Keratinocyte (primary cell): ENCODE data around the gene MBIP. TPM values are rescaled to one million over a fixed set of nuclear protein-coding genes. Genes with fewer than 3 reads are reported as not detected.

ENCODE experiments used
- DNase-seq: peaks from one replicate; pipeline ENCODE4 v3.0.0-alpha.2; 2011; ENCODE audit warnings: low read depth, missing footprints, low spot score
- FAIRE-seq: peaks from 2 replicates; lab custom pipeline; 2011; peaks lifted over from hg19 to GRCh38; lab: Jason Lieb, UNC
- H2AFZ ChIP-seq: 2 replicates; pipeline ENCODE4 v1.6.0; 2012; ENCODE audit warnings: low read length, control low read depth, inconsistent platforms; ENCODE audit not compliant: control insufficient read depth
- H3K27ac ChIP-seq: 2 replicates; pipeline ENCODE4 v1.5.1; 2011; ENCODE audit warnings: low read length; ENCODE audit not compliant: control insufficient read depth, insufficient read depth
- H3K27me3 ChIP-seq: 3 replicates; pipeline ENCODE4 v1.6.0; 2011; ENCODE audit warnings: low read length; ENCODE audit not compliant: control insufficient read depth, insufficient read depth; ENCODE audit errors: extremely low read depth
- H3K36me3 ChIP-seq, 2 experiments: 2 replicates in 1 of 2; 3 replicates in 1 of 2; pipeline ENCODE4 v1.5.1; 2011; ENCODE audit warnings: low read length in 2 of 2, mild to moderate bottlenecking in 1 of 2; ENCODE audit not compliant: control insufficient read depth in 2 of 2, insufficient read depth in 2 of 2; ENCODE audit errors: extremely low read depth in 1 of 2
- H3K4me1 ChIP-seq: 3 replicates; pipeline ENCODE4 v1.5.1; 2011; ENCODE audit warnings: low read length; ENCODE audit not compliant: control insufficient read depth, insufficient read depth; ENCODE audit errors: extremely low read depth
- H3K4me2 ChIP-seq: 3 replicates; pipeline ENCODE4 v1.6.0; 2011; ENCODE audit warnings: low read depth, low read length; ENCODE audit not compliant: control insufficient read depth, insufficient read depth; ENCODE audit errors: extremely low read depth
- H3K4me3 ChIP-seq, 3 experiments: fragments of 200-600 bp in 1 of 3; sonication (generic) in 1 of 3; 2 replicates in 2 of 3; 3 replicates in 1 of 3; pipeline ENCODE4 v1.5.1; 2011 to 2016; ENCODE audit warnings: low read length in 3 of 3, mild to moderate bottlenecking in 3 of 3, control low read depth in 2 of 3, inconsistent platforms in 1 of 3, low read depth in 1 of 3, mixed read lengths in 1 of 3, mixed run types in 1 of 3, moderate library complexity in 1 of 3; ENCODE audit not compliant: control insufficient read depth in 2 of 3, insufficient read depth in 2 of 3; ENCODE audit errors: extremely low read depth in 1 of 3
- H3K79me2 ChIP-seq: 2 replicates; pipeline ENCODE4 v1.6.0; 2012; ENCODE audit warnings: low read length; ENCODE audit not compliant: control insufficient read depth, insufficient read depth
- H3K9ac ChIP-seq: 3 replicates; pipeline ENCODE4 v1.6.0; 2011; ENCODE audit warnings: low read length; ENCODE audit not compliant: control insufficient read depth, insufficient read depth; ENCODE audit errors: extremely low read depth
- H3K9me1 ChIP-seq: 3 replicates; pipeline ENCODE4 v1.6.0; 2011; ENCODE audit warnings: low read length; ENCODE audit not compliant: control insufficient read depth, insufficient read depth; ENCODE audit errors: extremely low read depth
- H3K9me3 ChIP-seq: 2 replicates; pipeline ENCODE4 v1.5.1; 2012; ENCODE audit warnings: low read depth, low read length; ENCODE audit not compliant: control insufficient read depth
- H4K20me1 ChIP-seq: 3 replicates; pipeline ENCODE4 v1.6.0; 2011; ENCODE audit warnings: low read length; ENCODE audit not compliant: control insufficient read depth, insufficient read depth; ENCODE audit errors: extremely low read depth
- CTCF ChIP-seq, 3 experiments: IDR thresholded peaks in 1 of 3; conservative IDR thresholded peaks in 1 of 3; optimal IDR thresholded peaks in 1 of 3; 2 replicates in 2 of 3; 3 replicates in 1 of 3; pipeline versions ENCODE3 to v1.5.1; 2011; ENCODE audit warnings: low read length in 3 of 3, mild to moderate bottlenecking in 3 of 3, moderate library complexity in 2 of 3, control low read depth in 1 of 3, inconsistent platforms in 1 of 3; ENCODE audit not compliant: insufficient read depth in 2 of 3; ENCODE audit errors: extremely low read depth in 1 of 3
- EZH2 ChIP-seq: IDR thresholded peaks from one replicate; pipeline ENCODE4 v1.6.1; 2012; ENCODE audit warnings: inconsistent platforms, mild to moderate bottlenecking, low read length, moderate library complexity
- dilution Hi-C: fragments of 300-500 bp; cut with MboI; formaldehyde crosslinking; loops from one replicate; pipeline ENCODE4 v1.7.0; 2020; ENCODE audit warnings: low sequenced_read_pairs; ENCODE audit not compliant: extremely low pct_ligation_motif_present
- polyA plus RNA-seq, 5 experiments: library from polyadenylated mRNA; depleted of rRNA in 3 of 5; stranded (reverse) in 3 of 5; stranded (forward) in 1 of 5; unstranded in 1 of 5; fragments of >200 nt; gene quantifications; 1 replicate in 1 of 5; 2 replicates in 3 of 5; 3 replicates in 1 of 5; pipeline versions ENCODE4 v1.2.1 to v1.2.3, GENCODE V29; 2011 to 2012; ENCODE audit warnings: missing spikeins in 2 of 5, low read depth in 1 of 5, low replicate concordance in 1 of 5

Gene MBIP
- polyA plus RNA-seq, 1 donor (not counting 4 experiments of a cell fraction or from before 2014, with no cell fraction given): 28.3 TPM

- Histone ChIP-seq H3K4me3 (no peak overlapping the region), H3K79me2 (no peaks in the 10 kb centered on the region), H4K20me1 (no peaks in the 10 kb centered on the region), H3K9ac (no peak overlapping the region), H3K4me1 (no peaks in the 10 kb centered on the region), H3K27ac (no peak overlapping the region), H3K27me3 (no peaks in the 10 kb centered on the region), H2AFZ (no peak overlapping the region), H3K9me1 (no peaks in the 10 kb centered on the region), H3K4me2 (no peak overlapping the region), H3K36me3 (no peaks in the 10 kb centered on the region), H3K9me3 (no peaks in the 10 kb centered on the region)
- dilution Hi-C loops: no loop called here
- no peak for DNase-seq
- no peak for TF ChIP-seq CTCF (optimal IDR thresholded peaks at IDR 0.05 in 1 of 3, IDR thresholded peaks at IDR 0.05 in 1 of 3, conservative IDR thresholded peaks at IDR 0.05 in 1 of 3; ENCODE audit: extremely low read depth in 1 of 3, insufficient read depth in 2 of 3, low read length in 3 of 3)
- TF ChIP-seq EZH2: no peak
- FAIRE-seq: no peak
These were observed 42.2 kb upstream of the MBIP start for GRCh38 chr14:36362648-36363047.

GRCh38 chr14:36361210-36361853, 40.9 kb upstream of the MBIP start:
- Histone ChIP-seq H3K9ac (no peak overlapping the region), H3K27me3 (no peaks in the 10 kb centered on the region), H3K9me1 (no peaks in the 10 kb centered on the region), H3K79me2 (no peaks in the 10 kb centered on the region), H3K4me1 (no peaks in the 10 kb centered on the region), H3K36me3 (no peaks in the 10 kb centered on the region), H3K4me3 (no peak overlapping the region), H3K27ac (no peak overlapping the region), H2AFZ (no peak overlapping the region), H4K20me1 (no peaks in the 10 kb centered on the region), H3K4me2 (no peak overlapping the region), H3K9me3 (no peaks in the 10 kb centered on the region)
- dilution Hi-C loops: no loop called here
- TF ChIP-seq EZH2 (no peak), CTCF (optimal IDR thresholded peaks at IDR 0.05 in 1 of 3, IDR thresholded peaks at IDR 0.05 in 1 of 3, conservative IDR thresholded peaks at IDR 0.05 in 1 of 3; ENCODE audit: extremely low read depth in 1 of 3, insufficient read depth in 2 of 3, low read length in 3 of 3) (no peak)
- no peak for FAIRE-seq
- no peak for DNase-seq
